ENCODE measurements around the gene GRIK4.

- TF ChIP-seq CTCF (IDR thresholded peaks at IDR 0.05) (no peak), EZH2 (IDR thresholded peaks at IDR 0.05; ENCODE audit: borderline replicate concordance, insufficient read depth, low read depth, low read length, poor library complexity, severe bottlenecking) (no peak)
Observed at GRCh38 chr11:120558744-120559431, 47.3 kb downstream of the GRIK4 start.
